SU-DHL-6 (cell line): ENCODE data around the gene RPS6KA6.

ENCODE experiments used
- EZH2phosphoT487 ChIP-seq: fragments of 200-600 bp; sonication (generic), shearing (Covaris generic); conservative IDR thresholded peaks from 2 replicates; pipeline ENCODE4 v1.6.1; 2018; ENCODE audit warnings: mild to moderate bottlenecking, antibody characterized with exemption, low read length, moderate library complexity, mixed read lengths
- TF ChIP-seq, protein P1 (sequence below): fragments of 200-600 bp; sonication (generic); IDR thresholded peaks from one replicate; pipeline ENCODE4 v1.5.1; 2017; ENCODE audit warnings: antibody characterized with exemption, mild to moderate bottlenecking, low read length, moderate library complexity; ENCODE audit not compliant: insufficient read depth, poor library complexity, severe bottlenecking

DNA sequence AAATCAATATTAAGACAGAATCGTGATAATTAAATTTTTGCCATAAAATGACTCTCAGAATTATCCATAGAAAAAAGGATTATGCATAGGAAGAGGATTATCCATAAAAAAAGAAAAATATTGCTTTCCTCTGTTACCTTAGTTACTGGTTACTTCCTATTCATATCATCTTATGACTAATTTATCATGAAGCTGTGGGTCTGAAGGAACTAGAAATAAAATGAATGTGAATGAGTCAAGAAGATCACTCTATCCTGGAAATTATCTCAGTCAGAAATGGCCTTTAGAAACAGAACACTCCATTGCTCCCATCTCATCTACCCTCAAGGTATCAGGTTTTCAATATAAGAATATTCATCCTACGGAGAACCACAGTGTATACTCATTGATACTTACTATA lies 19.4 kb downstream of the RPS6KA6 start:
- TF ChIP-seq, protein P1, sequence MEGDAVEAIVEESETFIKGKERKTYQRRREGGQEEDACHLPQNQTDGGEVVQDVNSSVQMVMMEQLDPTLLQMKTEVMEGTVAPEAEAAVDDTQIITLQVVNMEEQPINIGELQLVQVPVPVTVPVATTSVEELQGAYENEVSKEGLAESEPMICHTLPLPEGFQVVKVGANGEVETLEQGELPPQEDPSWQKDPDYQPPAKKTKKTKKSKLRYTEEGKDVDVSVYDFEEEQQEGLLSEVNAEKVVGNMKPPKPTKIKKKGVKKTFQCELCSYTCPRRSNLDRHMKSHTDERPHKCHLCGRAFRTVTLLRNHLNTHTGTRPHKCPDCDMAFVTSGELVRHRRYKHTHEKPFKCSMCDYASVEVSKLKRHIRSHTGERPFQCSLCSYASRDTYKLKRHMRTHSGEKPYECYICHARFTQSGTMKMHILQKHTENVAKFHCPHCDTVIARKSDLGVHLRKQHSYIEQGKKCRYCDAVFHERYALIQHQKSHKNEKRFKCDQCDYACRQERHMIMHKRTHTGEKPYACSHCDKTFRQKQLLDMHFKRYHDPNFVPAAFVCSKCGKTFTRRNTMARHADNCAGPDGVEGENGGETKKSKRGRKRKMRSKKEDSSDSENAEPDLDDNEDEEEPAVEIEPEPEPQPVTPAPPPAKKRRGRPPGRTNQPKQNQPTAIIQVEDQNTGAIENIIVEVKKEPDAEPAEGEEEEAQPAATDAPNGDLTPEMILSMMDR, result no peak
- TF ChIP-seq EZH2phosphoT487, result no peak
